ENCODE data around the gene IRF2BP1. TPM values are rescaled to one million over a fixed set of nuclear protein-coding genes. Genes with fewer than 3 reads are reported as not detected.

The IRF2BP1 gene
- total RNA-seq (17.5 TPM), polyA plus RNA-seq (ENCODE audit: insufficient read depth in 1 of 8, insufficient read length in 8 of 8, low replicate concordance in 1 of 8) (10 to 100 TPM; 16.4 to 21.8 (median 19.4) TPM)
- long read RNA-seq, donor 1, transcript IRF2BP1-201 (1 exons, 2,564 nt) = major isoform, 6 of 6 reads
- long read RNA-seq, donor 1, partial matches to known transcripts = 0 of 6 reads
- long read RNA-seq, donor 1, other reads (novel, unspliced or antisense) = 0 of 6 reads
- long read RNA-seq, donor 2, partial matches to known transcripts = 0 of 2 reads
- long read RNA-seq, donor 2, other reads (novel, unspliced or antisense) = 0 of 2 reads
- long read RNA-seq, donor 3, transcript IRF2BP1-201 (1 exons, 2,564 nt) = major isoform, 16 of 16 reads
- long read RNA-seq, donor 3, partial matches to known transcripts = 0 of 16 reads
- long read RNA-seq, donor 3, other reads (novel, unspliced or antisense) = 0 of 16 reads
- long read RNA-seq, donor 4, transcript IRF2BP1-201 (1 exons, 2,564 nt) = major isoform, 12 of 12 reads
- long read RNA-seq, donor 4, partial matches to known transcripts = 0 of 12 reads
- long read RNA-seq, donor 4, other reads (novel, unspliced or antisense) = 0 of 12 reads
- long read RNA-seq, donor 5, transcript IRF2BP1-201 (1 exons, 2,564 nt) = major isoform, 32 of 32 reads
- long read RNA-seq, donor 5, partial matches to known transcripts = 0 of 32 reads
- long read RNA-seq, donor 5, other reads (novel, unspliced or antisense) = 0 of 32 reads
- long read RNA-seq, donor 6, transcript IRF2BP1-201 (1 exons, 2,564 nt) = major isoform, 20 of 20 reads
- long read RNA-seq, donor 6, partial matches to known transcripts = 0 of 20 reads
- long read RNA-seq, donor 6, other reads (novel, unspliced or antisense) = 0 of 20 reads
- long read RNA-seq, donor 7, transcript IRF2BP1-201 (1 exons, 2,564 nt) = major isoform, 22 of 22 reads
- long read RNA-seq, donor 7, partial matches to known transcripts = 0 of 22 reads
- long read RNA-seq, donor 7, other reads (novel, unspliced or antisense) = 0 of 22 reads
- long read RNA-seq, donor 8, transcript IRF2BP1-201 (1 exons, 2,564 nt) = major isoform, 5 of 5 reads
- long read RNA-seq, donor 8, partial matches to known transcripts = 0 of 5 reads
- long read RNA-seq, donor 8, other reads (novel, unspliced or antisense) = 0 of 5 reads
- long read RNA-seq, donor 9, transcript IRF2BP1-201 (1 exons, 2,564 nt) = major isoform, 15 of 15 reads
- long read RNA-seq, donor 9, partial matches to known transcripts = 0 of 15 reads
- long read RNA-seq, donor 9, other reads (novel, unspliced or antisense) = 0 of 15 reads
- long read RNA-seq, donor 10, transcript IRF2BP1-201 (1 exons, 2,564 nt) = major isoform, 12 of 12 reads
- long read RNA-seq, donor 10, partial matches to known transcripts = 0 of 12 reads
- long read RNA-seq, donor 10, other reads (novel, unspliced or antisense) = 0 of 12 reads
- long read RNA-seq, donor 11, transcript IRF2BP1-201 (1 exons, 2,564 nt) = major isoform, 6 of 6 reads
- long read RNA-seq, donor 11, partial matches to known transcripts = 0 of 6 reads
- long read RNA-seq, donor 11, other reads (novel, unspliced or antisense) = 0 of 6 reads

DNA sequence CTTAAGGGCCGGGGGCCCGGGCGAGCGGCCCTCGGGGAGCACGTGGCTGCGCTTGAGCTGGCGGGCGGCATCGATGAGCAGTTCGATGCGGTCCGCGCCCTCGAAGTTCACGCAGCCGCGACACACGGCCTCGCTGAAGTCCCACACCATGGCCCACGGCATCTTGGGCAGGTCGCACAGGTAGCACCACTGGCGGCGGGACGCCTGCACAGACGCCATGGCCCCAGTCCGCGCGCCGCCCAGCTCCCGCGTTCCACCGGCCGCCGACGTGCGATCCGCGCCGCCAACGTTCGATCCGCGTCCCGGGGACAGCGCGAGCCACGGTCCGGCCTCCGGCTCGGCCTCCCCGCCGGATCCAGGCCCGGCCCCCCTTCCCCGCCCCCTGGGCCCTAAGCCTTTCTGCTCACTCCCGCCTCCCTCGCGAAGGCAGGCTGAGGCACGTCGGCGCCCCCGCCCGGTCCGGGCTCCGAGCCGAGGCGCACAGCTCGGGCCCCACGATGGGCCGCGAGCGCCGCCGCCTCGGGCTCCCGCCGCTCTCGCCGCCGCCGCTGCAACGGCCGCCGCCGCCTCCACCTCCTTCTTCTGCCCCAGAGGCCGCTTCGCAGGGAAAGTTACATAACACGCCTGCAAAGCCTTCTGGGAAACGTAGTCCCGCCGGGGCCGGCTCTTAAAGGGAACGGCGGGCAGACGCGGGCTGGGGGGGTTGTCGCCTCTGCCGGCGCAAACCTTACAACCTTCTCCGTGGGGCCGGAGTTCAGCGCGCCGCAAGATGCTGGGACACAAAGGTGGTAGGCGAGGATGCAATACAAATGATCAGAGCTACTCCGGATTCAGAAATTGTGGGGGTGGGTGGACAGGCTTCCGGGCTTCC is at the start of gene IRF2BP1:
TSS of gene IRF2BP1 (minus strand) at position 586 of the 871 bp plus-strand sequence. CDS start at position 219, 367 bp downstream.
- H3K27me3 ChIP-seq (ENCODE audit: control insufficient read depth, insufficient read depth, low read length) = no peaks in the 10 kb centered on the region
- H3K4me1 ChIP-seq (ENCODE audit: control insufficient read depth, insufficient read depth, low read length) = peaks cover 46% of the 10 kb centered on the region
- no peaks in the 10 kb centered on the region for H3K9me3 ChIP-seq (replicated peaks; ENCODE audit: control insufficient read depth, low read depth, low read length)
- DNase-seq = peak; percentile 98
- WGBS (ENCODE audit: insufficient coverage) = under 1% methylated on average over 106 of the region's 107 CpGs
- H3K4me3 ChIP-seq (ENCODE audit: low read length) = peak within 1 kb of the TSS; percentile 46
- peaks cover 22% of the 10 kb centered on the region for H3K36me3 ChIP-seq (ENCODE audit: control insufficient read depth, insufficient read depth, low read length)
- peak within 1 kb of the TSS; percentile 94 for H3K27ac ChIP-seq (ENCODE audit: low read length)

GRCh38 chr19:45935267-45935666 is 49.3 kb upstream of the IRF2BP1 start:
- H3K27ac ChIP-seq (ENCODE audit: low read length) = no peak overlapping the region
- no peaks in the 10 kb centered on the region for H3K4me1 ChIP-seq (ENCODE audit: control insufficient read depth, insufficient read depth, low read length)
- H3K36me3 ChIP-seq (ENCODE audit: control insufficient read depth, insufficient read depth, low read length) = no peaks in the 10 kb centered on the region
- peaks cover 58% of the 10 kb centered on the region for H3K27me3 ChIP-seq (ENCODE audit: control insufficient read depth, insufficient read depth, low read length)
- WGBS (ENCODE audit: insufficient coverage) = 64% methylated on average over 16 of the region's 19 CpGs
- no peak for DNase-seq
- H3K9me3 ChIP-seq (replicated peaks; ENCODE audit: control insufficient read depth, low read depth, low read length) = no peaks in the 10 kb centered on the region
- H3K4me3 ChIP-seq (ENCODE audit: low read length) = no peak overlapping the region

- H3K9me3 ChIP-seq (replicated peaks; ENCODE audit: control insufficient read depth, low read depth, low read length) = no peaks in the 10 kb centered on the region
- no peak overlapping the region for H3K4me3 ChIP-seq (ENCODE audit: low read length)
- DNase-seq = no peak
- no peaks in the 10 kb centered on the region for H3K4me1 ChIP-seq (ENCODE audit: control insufficient read depth, insufficient read depth, low read length)
- no peak overlapping the region for H3K27ac ChIP-seq (ENCODE audit: low read length)
- no peaks in the 10 kb centered on the region for H3K36me3 ChIP-seq (ENCODE audit: control insufficient read depth, insufficient read depth, low read length)
- WGBS (ENCODE audit: insufficient coverage) = 6% methylated on average over 8 of the region's 19 CpGs
- H3K27me3 ChIP-seq (ENCODE audit: control insufficient read depth, insufficient read depth, low read length) = peaks cover 55% of the 10 kb centered on the region
Observed at GRCh38 chr19:45934551-45935230, 48.8 kb upstream of the IRF2BP1 start.

GRCh38 chr19:45933759-45934158 is 47.8 kb upstream of the IRF2BP1 start:
- Histone ChIP-seq H3K27ac (ENCODE audit: low read length) (no peak overlapping the region), H3K36me3 (ENCODE audit: control insufficient read depth, insufficient read depth, low read length) (no peaks in the 10 kb centered on the region), H3K4me3 (ENCODE audit: low read length) (no peak overlapping the region), H3K4me1 (ENCODE audit: control insufficient read depth, insufficient read depth, low read length) (no peaks in the 10 kb centered on the region), H3K9me3 (replicated peaks; ENCODE audit: control insufficient read depth, low read depth, low read length) (no peaks in the 10 kb centered on the region), H3K27me3 (ENCODE audit: control insufficient read depth, insufficient read depth, low read length) (peaks cover 45% of the 10 kb centered on the region)
- WGBS (ENCODE audit: insufficient coverage) = 65% methylated on average over 4 of the region's 9 CpGs
- no peak for DNase-seq

DNA sequence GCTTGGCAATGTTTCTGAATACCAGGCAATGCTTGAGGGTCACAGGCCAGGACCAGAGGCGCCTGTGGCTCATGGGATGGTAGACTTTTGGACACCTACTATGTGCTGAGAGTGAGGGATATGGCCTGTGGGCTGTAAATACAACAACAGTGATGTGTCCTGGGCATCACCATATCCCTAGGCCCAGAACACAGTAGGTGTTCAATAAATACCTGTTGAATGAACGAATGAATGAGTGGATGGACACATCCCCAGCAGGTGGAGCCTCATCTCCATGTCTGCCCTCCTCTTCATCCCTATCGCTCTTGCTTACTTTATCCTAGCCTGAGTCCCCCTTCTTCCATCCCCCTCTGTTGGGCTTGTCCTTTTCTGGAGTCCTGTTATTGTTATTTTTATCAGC is 45.1 kb upstream of the IRF2BP1 start:
- no peaks in the 10 kb centered on the region for H3K36me3 ChIP-seq (ENCODE audit: control insufficient read depth, insufficient read depth, low read length)
- no peaks in the 10 kb centered on the region for H3K9me3 ChIP-seq (replicated peaks; ENCODE audit: control insufficient read depth, low read depth, low read length)
- no peak overlapping the region for H3K4me3 ChIP-seq (ENCODE audit: low read length)
- 100% methylated on average over 1 of the region's 3 CpGs for WGBS (ENCODE audit: insufficient coverage)
- peaks cover 9% of the 10 kb centered on the region for H3K4me1 ChIP-seq (ENCODE audit: control insufficient read depth, insufficient read depth, low read length)
- no peak overlapping the region for H3K27ac ChIP-seq (ENCODE audit: low read length)
- H3K27me3 ChIP-seq (ENCODE audit: control insufficient read depth, insufficient read depth, low read length) = peaks cover 24% of the 10 kb centered on the region
- no peak for DNase-seq

DNA sequence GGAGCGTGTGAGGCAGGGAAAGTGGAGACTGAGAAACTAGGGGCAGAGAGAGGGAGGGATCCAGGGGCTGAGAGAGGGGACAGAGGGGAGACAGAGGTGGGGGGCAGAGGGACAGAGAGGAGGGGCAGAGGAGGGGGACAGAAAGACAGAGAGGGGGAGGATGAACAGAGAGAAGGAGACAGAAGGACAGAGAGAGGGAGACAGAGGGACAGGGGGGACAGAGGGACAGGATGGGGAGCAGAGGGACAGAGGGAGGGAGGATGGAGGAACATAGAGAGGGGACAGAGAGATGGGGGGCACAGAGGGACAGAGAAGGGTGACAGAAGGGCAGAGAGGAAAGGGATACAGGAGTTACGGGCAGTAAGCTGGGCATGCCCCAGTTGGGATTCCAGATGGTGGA is 43.3 kb upstream of the IRF2BP1 start:
- no peak overlapping the region for H3K4me3 ChIP-seq (ENCODE audit: low read length)
- 86% methylated on average over 1 of the region's 2 CpGs for WGBS (ENCODE audit: insufficient coverage)
- H3K4me1 ChIP-seq (ENCODE audit: control insufficient read depth, insufficient read depth, low read length) = peaks cover 9% of the 10 kb centered on the region
- H3K36me3 ChIP-seq (ENCODE audit: control insufficient read depth, insufficient read depth, low read length) = no peaks in the 10 kb centered on the region
- no peak for DNase-seq
- no peak overlapping the region for H3K27ac ChIP-seq (ENCODE audit: low read length)
- H3K27me3 ChIP-seq (ENCODE audit: control insufficient read depth, insufficient read depth, low read length) = peaks cover 11% of the 10 kb centered on the region
- H3K9me3 ChIP-seq (replicated peaks; ENCODE audit: control insufficient read depth, low read depth, low read length) = no peaks in the 10 kb centered on the region

- peak; percentile 94 for DNase-seq
- peak overlapping the region; percentile 19 for H3K4me3 ChIP-seq (ENCODE audit: low read length)
- 3% methylated on average over 31 of the region's 33 CpGs for WGBS (ENCODE audit: insufficient coverage)
Observed at GRCh38 chr19:45927565-45928261, 41.8 kb upstream of the IRF2BP1 start.

GRCh38 chr19:45924891-45925447 is 39.0 kb upstream of the IRF2BP1 start:
- Histone ChIP-seq H3K27me3 (ENCODE audit: control insufficient read depth, insufficient read depth, low read length) (peaks cover 8% of the 10 kb centered on the region), H3K27ac (ENCODE audit: low read length) (no peak overlapping the region), H3K9me3 (replicated peaks; ENCODE audit: control insufficient read depth, low read depth, low read length) (no peaks in the 10 kb centered on the region), H3K4me1 (ENCODE audit: control insufficient read depth, insufficient read depth, low read length) (peaks cover 9% of the 10 kb centered on the region), H3K36me3 (ENCODE audit: control insufficient read depth, insufficient read depth, low read length) (no peaks in the 10 kb centered on the region), H3K4me3 (ENCODE audit: low read length) (no peak overlapping the region)
- no peak for DNase-seq
- 60% methylated on average over 1 of the region's 6 CpGs for WGBS (ENCODE audit: insufficient coverage)

More at GRCh38 chr19:45927565-45928261, 41.8 kb upstream of the IRF2BP1 start:
- Histone ChIP-seq H3K27ac (ENCODE audit: low read length) (no peak overlapping the region), H3K4me1 (ENCODE audit: control insufficient read depth, insufficient read depth, low read length) (peaks cover 9% of the 10 kb centered on the region), H3K27me3 (ENCODE audit: control insufficient read depth, insufficient read depth, low read length) (peaks cover under 1% of the 10 kb centered on the region), H3K9me3 (replicated peaks; ENCODE audit: control insufficient read depth, low read depth, low read length) (no peaks in the 10 kb centered on the region), H3K36me3 (ENCODE audit: control insufficient read depth, insufficient read depth, low read length) (no peaks in the 10 kb centered on the region)

All from muscle of leg (tissue), 16 donors.